Activated CD4-positive, alpha-beta T cell treated with anti-CD3 and anti-CD28 coated beads for 36 hours (primary cell): ENCODE results near the gene ALDH18A1. TPM values are rescaled to one million over a fixed set of nuclear protein-coding genes. Genes with fewer than 3 reads are reported as not detected.

Experiments
- ATAC-seq: fragments of 200-7000 bp; cut with Tn5 transposase; one replicate; pipeline ENCODE4 v1.10.0; 2021; ENCODE audit warnings: mild to moderate bottlenecking, moderate library complexity
- CTCF ChIA-PET: fragments of 350-600 bp; sonication (Branson Sonifier 250); formaldehyde crosslinking; loops from one replicate; lab custom pipeline; 2021; ENCODE audit warnings: antibody characterized with exemption; lab: Charles Lee
- POLR2A ChIA-PET: fragments of 350-600 bp; sonication (Branson Sonifier 250); formaldehyde crosslinking; loops from one replicate; lab custom pipeline; 2021; ENCODE audit warnings: antibody characterized with exemption, inconsistent platforms; lab: Charles Lee
- DNase-seq: peaks from one replicate; pipeline ENCODE4 v3.0.0-alpha.2; 2020
- H3K27ac Mint-ChIP-seq: one replicate; pipeline ENCODE4 v1.8.0; 2021; ENCODE audit warnings: mixed read lengths
- H3K27me3 Mint-ChIP-seq: one replicate; pipeline ENCODE4 v1.8.0; 2021; ENCODE audit warnings: mixed read lengths
- H3K36me3 Mint-ChIP-seq: one replicate; pipeline ENCODE4 v1.8.0; 2021; ENCODE audit warnings: low read depth, mixed read lengths
- H3K4me1 Mint-ChIP-seq: one replicate; pipeline ENCODE4 v1.8.0; 2021; ENCODE audit warnings: mixed read lengths
- H3K4me3 Mint-ChIP-seq: one replicate; pipeline ENCODE4 v1.8.0; 2021; ENCODE audit warnings: mild to moderate bottlenecking, moderate library complexity, mixed read lengths
- H3K9me3 Mint-ChIP-seq: one replicate; pipeline ENCODE4 v1.8.0; 2021; ENCODE audit warnings: low read depth, mixed read lengths
- intact Hi-C, 2 experiments: fragments of 100-400 bp; cut with DNase I in 1 of 2; cut with micrococcal nuclease in 1 of 2; formaldehyde crosslinking; loops; one replicate each; pipeline versions ENCODE4 v1.14.2 to v1.15.1; 2022 to 2024; cut with DNase I, micrococcal nuclease
- total RNA-seq, 2 experiments: library from RNA; stranded (reverse); gene quantifications; one replicate each; pipeline ENCODE4 v1.2.3, GENCODE V29; 2021

ALDH18A1 gene
- total RNA-seq, 2 experiments from 2014 or later: 117 to 120 TPM

- H3K27ac Mint-ChIP-seq: no peak overlapping the region
- ChIA-PET POLR2A (no interaction called here), CTCF (no interaction called here)
- no peak for DNase-seq
- peaks cover 60% of the 10 kb centered on the region for H3K36me3 Mint-ChIP-seq
- H3K4me3 Mint-ChIP-seq: no peak overlapping the region
- no peak for ATAC-seq
- no peaks in the 10 kb centered on the region for H3K27me3 Mint-ChIP-seq
- no peaks in the 10 kb centered on the region for H3K4me1 Mint-ChIP-seq
- intact Hi-C loops: no loop called here
- no peaks in the 10 kb centered on the region for H3K9me3 Mint-ChIP-seq
These were observed 40.1 kb downstream of the ALDH18A1 start for GRCh38 chr10:95616446-95616845.

GRCh38 chr10:95613330-95613729 lies 43.2 kb downstream of the ALDH18A1 start:
- H3K4me1 Mint-ChIP-seq: no peaks in the 10 kb centered on the region
- CTCF ChIA-PET: interaction anchor here (1.2 kb wide), 1 partner anchor 11 kb away, joined by 3 read pairs; no protein-coding TSS in a partner anchor
- POLR2A ChIA-PET: interaction anchor here (0.6 kb wide), 1 partner anchor 15 kb away, joined by 5 read pairs; no protein-coding TSS in a partner anchor
- H3K36me3 Mint-ChIP-seq: peaks cover 58% of the 10 kb centered on the region
- ATAC-seq (no peak), DNase-seq (no peak)
- intact Hi-C loops: no loop called here
- no peaks in the 10 kb centered on the region for H3K27me3 Mint-ChIP-seq
- no peaks in the 10 kb centered on the region for H3K9me3 Mint-ChIP-seq
- no peak overlapping the region for H3K27ac Mint-ChIP-seq
- H3K4me3 Mint-ChIP-seq: no peak overlapping the region

- peaks cover 63% of the 10 kb centered on the region for H3K36me3 Mint-ChIP-seq
- no peaks in the 10 kb centered on the region for H3K27me3 Mint-ChIP-seq
- no peaks in the 10 kb centered on the region for H3K4me1 Mint-ChIP-seq
- ChIA-PET CTCF (interaction anchor here (0.9 kb wide), 1 partner anchor 10 kb away, joined by 3 read pairs; no protein-coding TSS in a partner anchor), POLR2A (no interaction called here)
- H3K4me3 Mint-ChIP-seq: no peak overlapping the region
- DNase-seq (no peak), ATAC-seq (no peak)
- H3K27ac Mint-ChIP-seq: no peak overlapping the region
- H3K9me3 Mint-ChIP-seq: no peaks in the 10 kb centered on the region
- intact Hi-C loops: no loop called here
These were observed 45.8 kb downstream of the ALDH18A1 start for GRCh38 chr10:95610727-95611126.

- CTCF ChIA-PET: interaction anchor here (0.6 to 1.3 kb wide), 2 partner anchors 125 to 176 kb away, joined by 3 read pairs; no protein-coding TSS in a partner anchor
- H3K36me3 Mint-ChIP-seq: peaks cover 45% of the 10 kb centered on the region
- intact Hi-C loops: loop anchor here (10.0 kb wide), 2 partner anchors 82 to 472 kb away; no protein-coding TSS in a partner anchor
These were observed 49.6 kb downstream of the ALDH18A1 start for GRCh38 chr10:95606922-95607321.

GRCh38 chr10:95605163-95605562 lies 51.3 kb downstream of the ALDH18A1 start:
- no peaks in the 10 kb centered on the region for H3K27me3 Mint-ChIP-seq
- ATAC-seq: no peak
- no peaks in the 10 kb centered on the region for H3K9me3 Mint-ChIP-seq
- H3K4me1 Mint-ChIP-seq: no peaks in the 10 kb centered on the region
- POLR2A ChIA-PET: no interaction called here
- no peak overlapping the region for H3K27ac Mint-ChIP-seq
- no peak for DNase-seq
- H3K4me3 Mint-ChIP-seq: no peak overlapping the region
- intact Hi-C loops: loop anchor here (10.0 kb wide), 2 partner anchors 80 to 470 kb away; no protein-coding TSS in a partner anchor
- peaks cover 36% of the 10 kb centered on the region for H3K36me3 Mint-ChIP-seq
- CTCF ChIA-PET: interaction anchor here (0.5 to 7.4 kb wide), 4 partner anchors 31 to 230 kb away, joined by 3 to 92 read pairs (median 22); no protein-coding TSS in a partner anchor

More at GRCh38 chr10:95606922-95607321, 49.6 kb downstream of the ALDH18A1 start:
- Mint-ChIP-seq H3K9me3 (no peaks in the 10 kb centered on the region), H3K4me1 (no peaks in the 10 kb centered on the region), H3K27me3 (no peaks in the 10 kb centered on the region), H3K27ac (no peak overlapping the region), H3K4me3 (no peak overlapping the region)
- ATAC-seq: no peak
- no peak for DNase-seq
- POLR2A ChIA-PET: no interaction called here

- ChIA-PET CTCF (interaction anchor here (0.5 to 7.4 kb wide), 7 partner anchors 31 to 348 kb away, joined by 3 to 92 read pairs (median 4); no protein-coding TSS in a partner anchor), POLR2A (no interaction called here)
- no peaks in the 10 kb centered on the region for H3K27me3 Mint-ChIP-seq
- H3K36me3 Mint-ChIP-seq: peaks cover 32% of the 10 kb centered on the region
- no peaks in the 10 kb centered on the region for H3K9me3 Mint-ChIP-seq
- H3K4me3 Mint-ChIP-seq: no peak overlapping the region
- no peak for DNase-seq
- intact Hi-C loops: loop anchor here (5.0 to 10.0 kb wide), 3 partner anchors 80 to 470 kb away; no protein-coding TSS in a partner anchor
- no peak overlapping the region for H3K27ac Mint-ChIP-seq
- ATAC-seq: no peak
- H3K4me1 Mint-ChIP-seq: no peaks in the 10 kb centered on the region
These were observed 51.9 kb downstream of the ALDH18A1 start for GRCh38 chr10:95604630-95605029.

GRCh38 chr10:95602382-95602781 lies 54.1 kb downstream of the ALDH18A1 start:
- ChIA-PET CTCF (interaction anchor here (0.6 to 7.4 kb wide), 5 partner anchors 10 to 239 kb away, joined by 3 to 92 read pairs (median 5); no protein-coding TSS in a partner anchor), POLR2A (no interaction called here)
- Mint-ChIP-seq H3K36me3 (peaks cover 13% of the 10 kb centered on the region), H3K4me3 (no peak overlapping the region), H3K9me3 (no peaks in the 10 kb centered on the region), H3K27me3 (peaks cover under 1% of the 10 kb centered on the region), H3K27ac (no peak overlapping the region), H3K4me1 (no peaks in the 10 kb centered on the region)
- DNase-seq: no peak
- intact Hi-C loops: loop anchor here (5.0 to 10.0 kb wide), 3 partner anchors 78 to 468 kb away; no protein-coding TSS in a partner anchor
- ATAC-seq: no peak

GRCh38 chr10:95601116-95601719 lies 55.3 kb downstream of the ALDH18A1 start:
- H3K4me3 Mint-ChIP-seq: no peak overlapping the region
- intact Hi-C loops: loop anchor here (1.0 to 10.0 kb wide), 5 partner anchors 76 to 466 kb away; no protein-coding TSS in a partner anchor
- DNase-seq (peak; percentile 72), ATAC-seq (peak; percentile 65)
- no peaks in the 10 kb centered on the region for H3K9me3 Mint-ChIP-seq
- peaks cover 5% of the 10 kb centered on the region for H3K36me3 Mint-ChIP-seq
- peaks cover 5% of the 10 kb centered on the region for H3K27me3 Mint-ChIP-seq
- no peaks in the 10 kb centered on the region for H3K4me1 Mint-ChIP-seq
- ChIA-PET CTCF (interaction anchor here (1.0 to 7.4 kb wide), 8 partner anchors 9 to 238 kb away, joined by 3 to 92 read pairs (median 5); no protein-coding TSS in a partner anchor), POLR2A (no interaction called here)
- H3K27ac Mint-ChIP-seq: no peak overlapping the region

GRCh38 chr10:95600158-95600557 lies 56.4 kb downstream of the ALDH18A1 start:
- no peak for DNase-seq
- Mint-ChIP-seq H3K4me3 (no peak overlapping the region), H3K27me3 (peaks cover 5% of the 10 kb centered on the region), H3K27ac (no peak overlapping the region), H3K36me3 (no peaks in the 10 kb centered on the region), H3K9me3 (no peaks in the 10 kb centered on the region), H3K4me1 (no peaks in the 10 kb centered on the region)
- ATAC-seq: no peak
- intact Hi-C loops: loop anchor here (5.0 to 10.0 kb wide), 3 partner anchors 75 to 465 kb away; no protein-coding TSS in a partner anchor
- CTCF ChIA-PET: interaction anchor here (0.6 to 7.4 kb wide), 11 partner anchors 10 to 1841 kb away, joined by 3 to 92 read pairs (median 4); no protein-coding TSS in a partner anchor
- POLR2A ChIA-PET: no interaction called here

- no peak for ATAC-seq
- H3K36me3 Mint-ChIP-seq: no peaks in the 10 kb centered on the region
- ChIA-PET POLR2A (no interaction called here), CTCF (interaction anchor here (0.8 to 1.5 kb wide), 3 partner anchors 167 to 224 kb away, joined by 3 to 9 read pairs (median 6); no protein-coding TSS in a partner anchor)
- H3K27me3 Mint-ChIP-seq: peaks cover 5% of the 10 kb centered on the region
- intact Hi-C loops: no loop called here
- no peaks in the 10 kb centered on the region for H3K9me3 Mint-ChIP-seq
- no peak overlapping the region for H3K4me3 Mint-ChIP-seq
- no peak overlapping the region for H3K27ac Mint-ChIP-seq
- DNase-seq: no peak
- H3K4me1 Mint-ChIP-seq: no peaks in the 10 kb centered on the region
These were observed 58.7 kb downstream of the ALDH18A1 start for GRCh38 chr10:95597788-95598187.

- Mint-ChIP-seq H3K27me3 (peaks cover 9% of the 10 kb centered on the region), H3K27ac (no peak overlapping the region), H3K4me3 (no peak overlapping the region), H3K4me1 (no peaks in the 10 kb centered on the region), H3K9me3 (no peaks in the 10 kb centered on the region), H3K36me3 (no peaks in the 10 kb centered on the region)
- ChIA-PET POLR2A (no interaction called here), CTCF (interaction anchor here (0.8 to 2.0 kb wide), 3 partner anchors 142 to 214 kb away, joined by 3 to 13 read pairs (median 8); no protein-coding TSS in a partner anchor)
- intact Hi-C loops: no loop called here
- no peak for ATAC-seq
- no peak for DNase-seq
These were observed 68.5 kb downstream of the ALDH18A1 start for GRCh38 chr10:95588025-95588424.
